SK-N-SH treated with all-trans-retinoic acid at 6 μM for 48 hours (cell line): Measurements from ENCODE around the gene OR56B4.

Experiments used
- ATAC-seq: fragments of 200-7000 bp; cut with Tn5 transposase; 3 replicates; pipeline ENCODE4 v1.9.1; 2020; ENCODE audit warnings: mild to moderate bottlenecking, moderate library complexity
- ARNTL ChIP-seq: fragments of 450-650 bp; formaldehyde crosslinking; IDR thresholded peaks from 2 replicates; pipeline ENCODE4 v1.5.0; 2020; ENCODE audit warnings: low read depth, mild to moderate bottlenecking, moderate library complexity, borderline replicate concordance
- BACH2 ChIP-seq: fragments of 250-450 bp; sonication (Bioruptor Pico); IDR thresholded peaks from 2 replicates; pipeline ENCODE4 v1.9.0; 2021; ENCODE audit warnings: mild to moderate bottlenecking, borderline replicate concordance
- CSRNP3 ChIP-seq: fragments of 250-450 bp; sonication (Bioruptor Pico); IDR thresholded peaks from 2 replicates; pipeline ENCODE4 v1.5.1; 2021; ENCODE audit warnings: mild to moderate bottlenecking, moderate library complexity
- ESRRG ChIP-seq: fragments of 250-450 bp; sonication (Bioruptor Pico); IDR thresholded peaks from 2 replicates; pipeline ENCODE4 v1.6.1; 2021; ENCODE audit warnings: mild to moderate bottlenecking
- GLIS3 ChIP-seq: fragments of 250-450 bp; sonication (Bioruptor Pico); IDR thresholded peaks from 2 replicates; pipeline ENCODE4 v1.5.0; 2020; ENCODE audit warnings: mild to moderate bottlenecking, moderate library complexity
- ISL1 ChIP-seq: fragments of 250-450 bp; sonication (Bioruptor Pico); IDR thresholded peaks from 2 replicates; pipeline ENCODE4 v2.1.2; 2022; ENCODE audit warnings: mild to moderate bottlenecking, moderate library complexity
- PPARA ChIP-seq: fragments of 250-450 bp; sonication (Bioruptor Pico); IDR thresholded peaks from 2 replicates; pipeline ENCODE4 v1.5.0; 2020; ENCODE audit warnings: mild to moderate bottlenecking, borderline replicate concordance
- RARB ChIP-seq: fragments of 250-450 bp; sonication (Bioruptor Pico); IDR thresholded peaks from 2 replicates; pipeline ENCODE4 v1.8.0; 2021; ENCODE audit warnings: mild to moderate bottlenecking, moderate library complexity
- SNAI2 ChIP-seq: fragments of 250-450 bp; sonication (Bioruptor Pico); IDR thresholded peaks from 2 replicates; pipeline ENCODE4 v1.5.0; 2020; ENCODE audit warnings: mild to moderate bottlenecking, moderate library complexity
- TCF4 ChIP-seq: fragments of 250-450 bp; sonication (Bioruptor Pico); IDR thresholded peaks from 2 replicates; pipeline ENCODE4 v1.8.0; 2021; ENCODE audit warnings: mild to moderate bottlenecking, moderate library complexity, borderline replicate concordance
- TOX ChIP-seq: fragments of 250-450 bp; sonication (Bioruptor Pico); IDR thresholded peaks from 2 replicates; pipeline ENCODE4 v1.8.0; 2021; ENCODE audit warnings: mild to moderate bottlenecking, moderate library complexity, borderline replicate concordance
- TSHZ2 ChIP-seq: fragments of 250-450 bp; sonication (Bioruptor Pico); IDR thresholded peaks from 2 replicates; pipeline ENCODE4 v1.5.0; 2020; ENCODE audit warnings: mild to moderate bottlenecking, moderate library complexity
- ZC3H10 ChIP-seq: fragments of 250-450 bp; sonication (Bioruptor Pico); IDR thresholded peaks from 2 replicates; pipeline ENCODE4 v1.5.1; 2021; ENCODE audit warnings: mild to moderate bottlenecking, moderate library complexity
- ZFP3 ChIP-seq: fragments of 250-450 bp; sonication (Bioruptor Pico); IDR thresholded peaks from 2 replicates; pipeline ENCODE4 v1.5.0; 2020; ENCODE audit warnings: mild to moderate bottlenecking, moderate library complexity
- ZFP30 ChIP-seq: fragments of 450-650 bp; formaldehyde crosslinking; IDR thresholded peaks from 2 replicates; pipeline ENCODE4 v1.5.0; 2022; ENCODE audit warnings: mild to moderate bottlenecking, moderate library complexity
- ZNF565 ChIP-seq: fragments of 450-650 bp; formaldehyde crosslinking; conservative IDR thresholded peaks from 2 replicates; pipeline ENCODE4 v1.5.0; 2020; ENCODE audit warnings: low read depth, mild to moderate bottlenecking, moderate library complexity
- ZNF8 ChIP-seq: fragments of 450-650 bp; formaldehyde crosslinking; IDR thresholded peaks from 2 replicates; pipeline ENCODE4 v1.5.0; 2020; ENCODE audit warnings: mild to moderate bottlenecking, moderate library complexity
- TF ChIP-seq, protein P1 (sequence below): fragments of 250-450 bp; sonication (Bioruptor Pico); IDR thresholded peaks from 2 replicates; pipeline ENCODE4 v1.5.1; 2020; ENCODE audit warnings: low read depth, mild to moderate bottlenecking, moderate library complexity
- TF ChIP-seq, protein P2 (sequence below): fragments of 250-450 bp; sonication (Bioruptor Pico); IDR thresholded peaks from 2 replicates; pipeline ENCODE4 v1.8.0; 2020; ENCODE audit warnings: mild to moderate bottlenecking, moderate library complexity, borderline replicate concordance
- TF ChIP-seq, protein P3 (sequence below): fragments of 250-450 bp; sonication (Bioruptor Pico); IDR thresholded peaks from 2 replicates; pipeline ENCODE4 v1.8.0; 2021; ENCODE audit warnings: low read depth, mild to moderate bottlenecking, moderate library complexity, borderline replicate concordance

OR56B4 gene

DNA sequence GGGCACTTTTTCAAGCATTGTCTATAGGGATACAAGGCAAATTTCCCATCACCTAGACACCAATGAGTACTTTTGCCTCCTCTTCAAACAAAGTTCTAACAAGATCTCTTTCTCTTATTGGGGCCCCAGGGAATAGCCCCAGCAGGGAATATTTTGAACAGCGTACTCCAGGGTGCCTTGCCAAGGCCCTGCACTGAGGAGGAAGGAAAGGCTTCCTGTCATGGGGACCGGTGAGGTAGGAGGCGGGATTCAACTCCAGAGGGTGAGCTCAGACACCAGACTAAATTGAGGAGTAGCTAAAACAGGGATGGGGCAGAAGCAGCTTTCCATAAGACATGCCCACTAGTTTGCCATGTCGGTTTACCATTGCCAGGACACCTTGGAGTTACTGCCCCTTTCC, 28.0 kb upstream of the OR56B4 start:
- ATAC-seq = no peak
- no peak for TF ChIP-seq CSRNP3
- no peak for TF ChIP-seq ZNF8 (CRISPR knock-in tag)
- no peak for TF ChIP-seq ZFP30 (CRISPR knock-in tag)

DNA sequence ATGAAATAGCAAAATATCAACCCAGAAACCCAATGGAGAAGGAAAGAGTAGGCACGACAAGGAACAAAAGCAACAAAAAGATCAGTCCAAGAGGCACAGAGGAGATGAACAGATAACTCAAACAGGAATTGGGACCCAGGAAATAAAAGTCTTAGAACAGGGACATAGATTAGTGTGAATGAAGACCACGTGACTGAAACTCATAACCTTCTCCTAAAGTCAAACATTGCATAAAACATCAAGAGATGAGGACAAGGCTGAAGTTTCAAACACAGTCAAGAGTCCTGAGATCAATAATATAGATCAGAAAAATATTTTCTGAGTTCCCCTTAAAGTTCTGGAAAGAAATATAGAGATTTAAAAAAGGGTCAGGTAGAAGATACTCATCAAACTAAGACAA, 24.4 kb upstream of the OR56B4 start:
- TF ChIP-seq CSRNP3 (no peak), ZNF8 (CRISPR knock-in tag) (no peak)
- TF ChIP-seq, protein P1, sequence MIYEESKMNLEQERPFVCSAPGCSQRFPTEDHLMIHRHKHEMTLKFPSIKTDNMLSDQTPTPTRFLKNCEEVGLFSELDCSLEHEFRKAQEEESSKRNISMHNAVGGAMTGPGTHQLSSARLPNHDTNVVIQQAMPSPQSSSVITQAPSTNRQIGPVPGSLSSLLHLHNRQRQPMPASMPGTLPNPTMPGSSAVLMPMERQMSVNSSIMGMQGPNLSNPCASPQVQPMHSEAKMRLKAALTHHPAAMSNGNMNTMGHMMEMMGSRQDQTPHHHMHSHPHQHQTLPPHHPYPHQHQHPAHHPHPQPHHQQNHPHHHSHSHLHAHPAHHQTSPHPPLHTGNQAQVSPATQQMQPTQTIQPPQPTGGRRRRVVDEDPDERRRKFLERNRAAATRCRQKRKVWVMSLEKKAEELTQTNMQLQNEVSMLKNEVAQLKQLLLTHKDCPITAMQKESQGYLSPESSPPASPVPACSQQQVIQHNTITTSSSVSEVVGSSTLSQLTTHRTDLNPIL (CRISPR knock-in tag) = no peak
- no peak for ATAC-seq

DNA sequence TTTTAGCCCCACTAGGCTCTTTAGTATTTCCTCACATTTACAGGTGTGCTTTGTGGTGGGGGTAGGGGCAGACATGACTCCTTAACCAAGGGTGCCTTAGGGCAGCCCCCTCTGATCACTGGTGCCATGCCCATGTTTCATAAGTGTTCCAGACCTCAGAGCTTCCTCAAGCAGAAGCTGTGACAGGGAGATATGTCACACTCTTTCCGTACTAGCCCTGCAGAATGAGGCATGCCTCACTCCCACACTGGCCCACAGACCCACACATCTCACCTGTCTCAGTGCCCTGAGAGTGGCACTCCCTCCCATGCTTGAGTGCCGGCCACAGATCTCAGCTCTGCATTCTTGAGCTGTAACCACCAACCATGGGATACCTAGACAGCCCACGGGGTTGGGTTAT, 22.9 kb upstream of the OR56B4 start:
- TF ChIP-seq ISL1 (CRISPR knock-in tag) (no peak), TCF4 (CRISPR knock-in tag) (no peak), GLIS3 (CRISPR knock-in tag) (no peak), ARNTL (CRISPR knock-in tag) (no peak), RARB (no peak)
- TF ChIP-seq, all 23 proteins: peak for 0
- no peak for ATAC-seq

DNA sequence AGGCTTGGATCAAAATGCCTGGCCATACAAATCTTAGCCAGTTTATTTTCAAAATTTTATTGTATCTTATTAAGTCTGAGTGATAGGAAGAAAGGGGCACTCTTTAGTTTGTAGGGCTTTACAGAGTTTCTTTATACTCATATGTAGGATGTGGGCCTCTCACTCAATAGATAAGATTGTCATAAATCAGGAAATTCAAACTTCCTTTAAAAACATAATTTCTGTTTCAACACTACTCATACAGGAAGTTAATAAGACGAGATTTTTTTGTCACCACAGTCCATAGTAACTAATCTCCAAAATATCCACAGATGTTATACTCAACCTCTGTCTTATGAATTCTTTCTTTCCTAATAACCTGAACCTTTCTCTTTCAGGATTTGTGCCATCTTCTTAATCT, 13.3 kb upstream of the OR56B4 start:
- ATAC-seq = no peak
- TF ChIP-seq, protein P2, sequence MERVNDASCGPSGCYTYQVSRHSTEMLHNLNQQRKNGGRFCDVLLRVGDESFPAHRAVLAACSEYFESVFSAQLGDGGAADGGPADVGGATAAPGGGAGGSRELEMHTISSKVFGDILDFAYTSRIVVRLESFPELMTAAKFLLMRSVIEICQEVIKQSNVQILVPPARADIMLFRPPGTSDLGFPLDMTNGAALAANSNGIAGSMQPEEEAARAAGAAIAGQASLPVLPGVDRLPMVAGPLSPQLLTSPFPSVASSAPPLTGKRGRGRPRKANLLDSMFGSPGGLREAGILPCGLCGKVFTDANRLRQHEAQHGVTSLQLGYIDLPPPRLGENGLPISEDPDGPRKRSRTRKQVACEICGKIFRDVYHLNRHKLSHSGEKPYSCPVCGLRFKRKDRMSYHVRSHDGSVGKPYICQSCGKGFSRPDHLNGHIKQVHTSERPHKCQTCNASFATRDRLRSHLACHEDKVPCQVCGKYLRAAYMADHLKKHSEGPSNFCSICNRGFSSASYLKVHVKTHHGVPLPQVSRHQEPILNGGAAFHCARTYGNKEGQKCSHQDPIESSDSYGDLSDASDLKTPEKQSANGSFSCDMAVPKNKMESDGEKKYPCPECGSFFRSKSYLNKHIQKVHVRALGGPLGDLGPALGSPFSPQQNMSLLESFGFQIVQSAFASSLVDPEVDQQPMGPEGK = no peak
- TF ChIP-seq CSRNP3 (no peak), ESRRG (CRISPR knock-in tag) (no peak), TCF4 (CRISPR knock-in tag) (no peak), ZFP3 (CRISPR knock-in tag) (no peak), TSHZ2 (CRISPR knock-in tag) (no peak), ZNF565 (no peak), PPARA (CRISPR knock-in tag) (no peak), ZNF8 (CRISPR knock-in tag) (no peak), ZC3H10 (CRISPR knock-in tag) (no peak), SNAI2 (CRISPR knock-in tag) (no peak), BACH2 (CRISPR knock-in tag) (no peak), TOX (CRISPR knock-in tag) (no peak)
- TF ChIP-seq, protein P3, sequence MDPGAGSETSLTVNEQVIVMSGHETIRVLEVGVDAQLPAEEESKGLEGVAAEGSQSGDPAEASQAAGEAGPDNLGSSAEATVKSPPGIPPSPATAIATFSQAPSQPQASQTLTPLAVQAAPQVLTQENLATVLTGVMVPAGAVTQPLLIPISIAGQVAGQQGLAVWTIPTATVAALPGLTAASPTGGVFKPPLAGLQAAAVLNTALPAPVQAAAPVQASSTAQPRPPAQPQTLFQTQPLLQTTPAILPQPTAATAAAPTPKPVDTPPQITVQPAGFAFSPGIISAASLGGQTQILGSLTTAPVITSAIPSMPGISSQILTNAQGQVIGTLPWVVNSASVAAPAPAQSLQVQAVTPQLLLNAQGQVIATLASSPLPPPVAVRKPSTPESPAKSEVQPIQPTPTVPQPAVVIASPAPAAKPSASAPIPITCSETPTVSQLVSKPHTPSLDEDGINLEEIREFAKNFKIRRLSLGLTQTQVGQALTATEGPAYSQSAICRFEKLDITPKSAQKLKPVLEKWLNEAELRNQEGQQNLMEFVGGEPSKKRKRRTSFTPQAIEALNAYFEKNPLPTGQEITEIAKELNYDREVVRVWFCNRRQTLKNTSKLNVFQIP (CRISPR knock-in tag) = no peak
- TF ChIP-seq, protein P1 (CRISPR knock-in tag) = no peak
